Measurements from ENCODE around the gene MTRF1L.
"Not testable (repeated sequence)": the region's sequence is repeated elsewhere in the genome, so short reads cannot be mapped to it uniquely, and the experiment has no call there.

Gene MTRF1L

DNA sequence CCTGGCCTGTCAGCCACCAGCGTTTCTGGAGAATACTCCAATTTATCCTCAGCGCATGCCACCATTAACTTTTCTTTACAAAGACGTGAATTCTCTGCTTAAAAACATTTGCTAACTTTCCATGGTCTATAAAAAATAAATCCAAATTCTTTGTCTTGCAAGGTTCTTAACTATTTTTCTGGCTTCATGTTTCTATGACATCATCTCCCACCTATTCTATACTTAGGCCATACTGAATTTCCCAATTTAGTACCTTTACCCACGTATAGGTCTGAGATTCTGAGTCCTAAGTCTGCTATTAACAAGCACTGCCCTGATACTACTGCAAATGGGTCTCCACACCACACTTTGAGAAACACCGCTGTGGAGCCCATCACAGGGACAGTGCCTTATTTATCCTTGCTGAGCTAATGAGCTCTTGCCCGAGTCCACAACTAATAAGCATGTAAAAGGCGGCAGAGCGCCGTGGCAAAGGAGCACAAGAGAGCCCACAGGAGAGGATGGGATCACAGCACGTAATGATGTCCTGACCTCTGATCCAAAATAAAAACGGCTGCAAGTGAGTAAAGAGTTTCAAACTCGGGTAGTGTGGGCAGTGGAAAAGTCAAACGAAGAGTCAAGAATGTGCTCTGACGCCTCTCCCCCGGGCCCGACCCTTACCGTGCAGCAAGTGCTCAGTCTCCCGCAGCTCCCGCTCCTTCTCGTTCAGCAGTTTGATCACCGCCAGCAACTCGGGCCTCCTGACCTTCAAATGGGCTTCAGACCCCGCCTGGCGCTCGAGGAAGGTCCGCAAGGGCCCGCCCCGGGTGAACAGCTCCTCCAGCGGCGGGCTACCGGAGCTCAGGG is 519 bp downstream of the MTRF1L start:
- DNase-seq: no peak

GRCh38 chr6:153000790-153001189 is 1.7 kb downstream of the MTRF1L start:
- not testable (repeated sequence) for DNase-seq

GRCh38 chr6:153000243-153000642 is 2.3 kb downstream of the MTRF1L start:
- DNase-seq: no peak

DNA sequence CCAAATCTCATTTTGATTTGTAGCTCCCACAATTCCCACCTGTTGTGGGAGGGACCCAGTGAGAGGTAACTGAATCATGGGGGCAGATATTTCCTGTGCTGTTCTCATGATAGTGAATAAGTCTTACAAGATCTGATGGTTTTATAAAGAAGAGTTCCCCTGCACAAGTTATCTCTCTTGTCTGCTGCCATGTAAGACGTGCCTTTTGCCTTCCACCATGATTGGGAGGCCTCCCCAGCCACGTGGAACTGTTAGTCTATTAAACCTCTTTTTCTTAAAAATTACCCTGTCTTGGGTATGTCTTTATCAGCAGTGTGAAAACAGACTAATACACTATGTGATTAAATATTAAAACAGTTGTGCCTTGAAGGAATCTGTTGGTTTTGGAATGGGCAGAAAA is 3.0 kb downstream of the MTRF1L start:
- DNase-seq: not testable (repeated sequence)

DNA sequence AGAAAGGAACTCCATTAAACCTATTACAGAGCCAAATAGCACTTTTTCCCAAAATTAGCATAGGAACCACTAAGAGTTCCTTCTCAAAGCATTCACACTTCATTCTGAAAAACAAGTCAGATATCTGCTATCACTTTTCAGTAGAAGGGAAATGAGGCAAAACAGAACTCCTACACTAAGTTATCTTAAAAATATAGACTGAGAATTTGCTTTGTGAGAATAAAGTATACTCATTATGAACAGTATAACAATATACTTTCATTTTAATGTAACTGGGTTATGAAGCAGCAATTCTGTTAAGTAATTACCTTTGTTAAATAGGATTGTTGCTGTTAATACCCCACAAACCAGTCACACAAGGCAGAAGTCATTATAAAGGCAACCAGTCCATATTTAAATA is 8.7 kb downstream of the MTRF1L start:
- DNase-seq: no peak

DNA sequence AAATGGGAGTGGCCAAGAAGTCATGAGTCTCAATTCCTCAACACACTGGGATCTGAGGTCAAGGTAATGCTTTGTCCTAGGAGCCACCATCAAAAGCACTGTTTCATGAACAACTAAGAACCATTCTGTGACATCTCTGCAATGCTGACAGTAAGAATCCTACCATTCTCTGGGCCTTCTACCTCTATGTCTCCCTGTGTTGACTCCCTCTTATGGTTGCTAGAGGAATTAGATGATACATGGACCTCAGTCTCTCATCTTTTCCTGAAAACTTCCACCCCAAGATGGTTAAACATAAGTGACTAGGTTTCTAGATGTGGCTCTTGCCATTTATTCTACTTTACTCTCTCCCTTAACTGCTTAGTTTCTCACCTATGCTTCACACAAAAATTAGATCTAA is 9.1 kb downstream of the MTRF1L start:
- no peak for DNase-seq

GRCh38 chr6:152986978-152987377 is 15.5 kb downstream of the MTRF1L start:
- DNase-seq: no peak

DNA sequence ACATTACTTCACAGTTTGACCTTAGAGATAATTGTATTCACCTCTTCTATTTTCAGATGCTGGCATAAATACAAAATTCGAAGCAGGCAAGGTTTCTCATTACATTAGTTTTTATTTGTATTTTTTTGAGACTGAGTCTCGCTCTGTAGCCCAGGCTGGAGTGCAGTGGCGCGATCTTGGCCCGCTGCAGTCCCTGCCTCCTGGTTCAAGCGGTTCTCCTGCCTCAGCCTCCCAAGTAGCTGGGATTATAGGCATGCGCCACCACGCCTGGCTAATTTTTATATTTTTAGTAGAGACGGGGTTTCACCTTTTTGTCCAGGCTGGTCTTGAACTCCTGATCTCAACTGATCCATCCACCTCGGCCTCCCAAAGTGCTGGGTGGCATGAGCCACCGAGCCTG is 17.2 kb downstream of the MTRF1L start:
- not testable (repeated sequence) for DNase-seq

DNA sequence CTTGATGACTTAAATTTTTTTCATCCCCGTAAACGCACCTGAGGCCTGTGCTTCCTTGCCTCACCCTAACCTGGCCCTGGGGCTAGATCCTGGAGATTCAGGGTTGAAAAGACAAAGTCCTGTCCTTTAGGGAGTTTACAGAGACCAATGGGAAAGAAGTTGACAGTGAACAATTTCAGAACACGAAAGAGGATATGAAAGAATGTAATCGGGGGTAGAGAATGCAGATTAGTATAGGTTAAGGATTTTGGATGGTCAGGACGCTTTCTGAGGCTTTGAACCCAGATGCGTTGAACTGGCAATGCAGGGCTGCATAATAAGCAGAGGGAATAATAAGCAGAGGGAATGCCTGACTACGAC is 18.0 kb downstream of the MTRF1L start:
- DNase-seq: no peak

DNA sequence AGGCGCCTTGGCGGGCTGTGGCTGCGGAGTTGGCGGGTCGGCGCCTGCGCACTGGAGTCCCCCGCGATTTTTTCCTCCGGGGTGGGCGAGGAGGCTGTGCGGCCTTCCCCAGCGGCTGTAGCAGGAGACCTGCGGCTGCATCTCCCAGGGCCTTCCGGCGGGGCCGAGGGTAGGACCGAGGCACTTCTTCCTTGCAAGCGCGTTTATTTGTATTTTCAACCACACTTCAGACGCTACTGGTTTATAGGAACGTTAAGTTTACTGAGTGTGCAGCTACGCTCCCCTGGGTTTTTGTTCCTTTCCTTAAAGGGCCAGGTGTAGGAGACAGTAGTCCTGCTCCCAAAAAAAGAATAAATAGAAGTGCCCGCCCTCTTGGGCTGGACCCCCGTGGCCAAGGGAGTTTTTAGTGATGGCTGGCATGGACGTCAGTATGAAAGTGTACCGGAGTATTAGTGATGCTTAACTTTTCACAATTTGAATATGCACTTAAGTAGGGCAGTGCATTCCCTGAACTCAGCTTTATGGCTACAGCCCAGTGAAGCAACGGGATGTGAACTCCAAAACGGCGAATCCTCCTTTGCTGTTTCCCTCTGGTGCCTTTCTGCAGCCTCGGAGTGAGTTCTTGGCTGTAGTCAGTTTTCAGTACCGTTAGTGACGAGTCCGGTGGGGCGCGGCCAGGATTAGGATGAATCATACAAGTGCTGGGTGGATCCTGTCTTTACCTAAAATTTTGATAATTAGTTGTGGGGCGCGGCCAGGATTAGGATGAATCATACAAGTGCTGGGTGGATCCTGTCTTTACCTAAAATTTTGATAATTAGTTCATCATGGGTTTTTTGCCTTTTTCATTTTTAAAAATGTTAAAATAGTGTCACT is 18.6 kb downstream of the MTRF1L start:
- peak; percentile 21 for DNase-seq

DNA sequence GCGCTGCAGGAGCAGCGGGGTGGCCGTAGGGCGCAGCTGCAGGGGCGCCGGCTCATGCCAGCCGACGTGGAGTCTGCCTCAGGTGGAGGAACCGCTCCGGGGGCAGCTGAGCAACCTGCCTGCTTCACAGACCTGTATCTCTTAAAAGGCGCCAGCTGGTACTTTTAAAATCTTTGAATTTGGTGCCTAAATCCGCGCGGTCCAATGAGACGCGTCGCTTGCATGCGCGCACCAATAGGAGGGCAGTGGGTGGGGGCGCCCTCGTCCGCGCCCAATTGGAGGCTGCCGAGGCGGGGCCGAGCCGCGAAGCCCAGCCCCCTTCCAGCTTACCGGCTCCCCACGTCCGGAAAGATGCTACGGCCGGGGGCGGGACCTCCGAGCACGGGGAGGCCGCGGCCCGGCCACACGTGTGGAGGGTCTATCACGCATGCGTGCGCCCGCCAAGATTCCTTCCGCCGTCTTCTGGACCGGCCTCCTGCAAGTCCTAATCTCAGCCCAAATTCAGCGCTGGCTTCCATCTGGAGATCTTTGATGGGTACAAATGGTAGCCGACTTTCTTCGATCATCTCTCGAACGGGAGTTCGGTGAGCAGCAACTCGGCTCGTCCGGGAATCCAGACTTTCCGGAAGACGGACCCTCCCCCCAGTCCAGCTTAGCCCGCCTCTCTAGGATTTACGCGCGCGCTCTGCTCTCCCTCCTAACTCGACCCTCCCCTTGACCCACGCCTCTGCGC is 19.4 kb downstream of the MTRF1L start, which contains the start of gene FBXO5:
TSS of gene FBXO5 (minus strand) at position 138 of the 733 bp plus-strand sequence. CDS start at position 56, 82 bp downstream.
- DNase-seq: peak; percentile 92

- DNase-seq: no peak
Observed at GRCh38 chr6:152981989-152982903, 20.3 kb downstream of the MTRF1L start.

- DNase-seq: no peak
Observed at GRCh38 chr6:152981219-152981618, 21.3 kb downstream of the MTRF1L start.

GRCh38 chr6:152980656-152981055 is 21.9 kb downstream of the MTRF1L start:
- DNase-seq: no peak

- DNase-seq: no peak
Observed at GRCh38 chr6:152979116-152979515, 23.4 kb downstream of the MTRF1L start.

- no peak for DNase-seq
Observed at GRCh38 chr6:152978058-152978457, 24.5 kb downstream of the MTRF1L start.

- no peak for DNase-seq
Observed at GRCh38 chr6:152977556-152977955, 25.0 kb downstream of the MTRF1L start.

DNA sequence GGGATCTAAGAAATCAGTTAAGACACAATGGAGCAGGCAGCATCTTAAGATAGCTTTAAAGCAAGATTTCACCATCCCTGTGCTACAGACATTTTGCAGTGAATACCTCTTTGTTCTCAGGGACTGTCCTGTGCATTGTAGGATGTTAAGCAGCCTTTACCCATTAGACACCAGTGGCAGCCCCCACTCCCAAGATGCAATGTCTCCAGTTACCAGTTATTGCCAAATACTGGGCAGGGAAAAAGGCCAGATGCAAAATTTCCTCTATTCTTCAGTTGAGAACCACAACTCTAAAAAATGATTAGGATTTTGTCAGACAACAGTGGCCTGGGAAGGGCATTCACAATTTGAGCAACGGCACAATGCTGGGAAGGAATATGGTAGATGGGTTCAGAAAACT is 25.8 kb downstream of the MTRF1L start:
- no peak for DNase-seq

- no peak for DNase-seq
Observed at GRCh38 chr6:152975204-152975915, 27.1 kb downstream of the MTRF1L start.

- DNase-seq: no peak
Observed at GRCh38 chr6:152973916-152974315, 28.6 kb downstream of the MTRF1L start.

DNA sequence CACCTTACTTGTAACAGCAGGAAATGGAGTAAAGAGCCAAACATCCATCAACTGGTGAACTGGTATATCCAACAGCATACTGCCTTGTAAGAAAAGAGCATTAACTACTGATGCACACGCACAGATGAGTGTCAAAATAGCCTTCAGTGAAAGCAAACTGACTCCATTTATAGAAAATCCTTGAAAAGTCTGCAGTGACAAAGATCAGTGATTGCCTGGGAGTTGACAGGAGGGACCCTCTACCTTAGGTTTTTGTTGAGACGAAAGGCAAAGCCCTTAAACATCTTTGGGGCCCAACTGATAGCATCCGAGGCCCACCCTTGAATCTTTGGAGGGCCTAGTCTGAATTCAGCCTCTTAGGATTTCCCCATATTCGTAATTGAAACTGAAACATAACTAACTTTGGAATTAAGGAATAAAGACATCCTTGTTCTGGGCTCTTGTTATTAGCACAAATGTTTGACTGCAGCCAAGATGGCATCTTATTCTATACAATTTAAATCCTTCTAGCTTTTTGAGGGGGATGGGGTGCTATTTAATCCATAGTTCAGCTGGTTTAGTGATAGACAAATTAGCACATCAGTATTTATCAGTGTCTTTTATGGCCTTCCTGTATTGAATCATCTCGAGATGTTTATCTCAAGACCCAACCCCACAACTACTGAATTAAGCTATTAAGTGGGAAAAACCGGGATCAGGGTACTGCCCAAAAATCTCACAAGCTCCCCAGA is 32.7 kb downstream of the MTRF1L start:
- no peak for DNase-seq

Measured in GOT3 (cell line).